ENCODE data around the gene ADAMTS13. TPM values are rescaled to one million over a fixed set of nuclear protein-coding genes. Genes with fewer than 3 reads are reported as not detected.

Gene ADAMTS13
- total RNA-seq, 1 experiment from 2014 or later = 1.6 TPM

GRCh38 chr9:133470988-133471387 lies 48.8 kb downstream of the ADAMTS13 start:
- DNase-seq (ENCODE audit: low read depth) = no peak

- DNase-seq (ENCODE audit: low read depth) = no peak
These were observed 49.5 kb downstream of the ADAMTS13 start for GRCh38 chr9:133471551-133472276.

GRCh38 chr9:133472277-133472645 lies 50.1 kb downstream of the ADAMTS13 start:
- DNase-seq (ENCODE audit: low read depth) = no peak

GRCh38 chr9:133472753-133473378 lies 50.7 kb downstream of the ADAMTS13 start:
- DNase-seq (ENCODE audit: low read depth) = no peak

GRCh38 chr9:133473743-133474142 lies 51.6 kb downstream of the ADAMTS13 start:
- no peak for DNase-seq (ENCODE audit: low read depth)

- DNase-seq (ENCODE audit: low read depth) = no peak
These were observed 52.0 kb downstream of the ADAMTS13 start for GRCh38 chr9:133474215-133474614.

- DNase-seq (ENCODE audit: low read depth) = no peak
These were observed 52.7 kb downstream of the ADAMTS13 start for GRCh38 chr9:133474853-133475252.

GRCh38 chr9:133475292-133476012 lies 53.3 kb downstream of the ADAMTS13 start:
- DNase-seq (ENCODE audit: low read depth) = no peak

- DNase-seq (ENCODE audit: low read depth) = no peak
These were observed 54.1 kb downstream of the ADAMTS13 start for GRCh38 chr9:133476036-133476931.

GRCh38 chr9:133476941-133477340 lies 54.8 kb downstream of the ADAMTS13 start:
- no peak for DNase-seq (ENCODE audit: low read depth)

- no peak for DNase-seq (ENCODE audit: low read depth)
These were observed 55.3 kb downstream of the ADAMTS13 start for GRCh38 chr9:133477461-133477860.

GRCh38 chr9:133477992-133478850 lies 56.1 kb downstream of the ADAMTS13 start:
- DNase-seq (ENCODE audit: low read depth) = peak; percentile 31

- peak; percentile 69 for DNase-seq (ENCODE audit: low read depth)
These were observed 56.9 kb downstream of the ADAMTS13 start, which contains the start of gene SLC2A6 for GRCh38 chr9:133478851-133479711. Gene SLC2A6, minus strand, starts transcription at chr9:133479099. Its CDS starts 40 bp downstream, at chr9:133479059.

GRCh38 chr9:133483611-133484010 lies 61.4 kb downstream of the ADAMTS13 start:
- no peak for DNase-seq (ENCODE audit: low read depth)

GRCh38 chr9:133484671-133485437 lies 62.7 kb downstream of the ADAMTS13 start:
- no peak for DNase-seq (ENCODE audit: low read depth)

- no peak for DNase-seq (ENCODE audit: low read depth)
These were observed 63.5 kb downstream of the ADAMTS13 start for GRCh38 chr9:133485531-133486260.

- DNase-seq (ENCODE audit: low read depth) = no peak
These were observed 65.2 kb downstream of the ADAMTS13 start for GRCh38 chr9:133487331-133487725.

- no peak for DNase-seq (ENCODE audit: low read depth)
These were observed 66.6 kb downstream of the ADAMTS13 start for GRCh38 chr9:133488686-133489252.
